ENCODE data around the gene CD34.
A peak's percentile ranks its signal among the peaks of the same experiment; 100 is the strongest.

Gene CD34

GRCh38 chr1:207844371-207844770 is 66.6 kb downstream of the CD34 start:
- TF ChIP-seq, protein P1, sequence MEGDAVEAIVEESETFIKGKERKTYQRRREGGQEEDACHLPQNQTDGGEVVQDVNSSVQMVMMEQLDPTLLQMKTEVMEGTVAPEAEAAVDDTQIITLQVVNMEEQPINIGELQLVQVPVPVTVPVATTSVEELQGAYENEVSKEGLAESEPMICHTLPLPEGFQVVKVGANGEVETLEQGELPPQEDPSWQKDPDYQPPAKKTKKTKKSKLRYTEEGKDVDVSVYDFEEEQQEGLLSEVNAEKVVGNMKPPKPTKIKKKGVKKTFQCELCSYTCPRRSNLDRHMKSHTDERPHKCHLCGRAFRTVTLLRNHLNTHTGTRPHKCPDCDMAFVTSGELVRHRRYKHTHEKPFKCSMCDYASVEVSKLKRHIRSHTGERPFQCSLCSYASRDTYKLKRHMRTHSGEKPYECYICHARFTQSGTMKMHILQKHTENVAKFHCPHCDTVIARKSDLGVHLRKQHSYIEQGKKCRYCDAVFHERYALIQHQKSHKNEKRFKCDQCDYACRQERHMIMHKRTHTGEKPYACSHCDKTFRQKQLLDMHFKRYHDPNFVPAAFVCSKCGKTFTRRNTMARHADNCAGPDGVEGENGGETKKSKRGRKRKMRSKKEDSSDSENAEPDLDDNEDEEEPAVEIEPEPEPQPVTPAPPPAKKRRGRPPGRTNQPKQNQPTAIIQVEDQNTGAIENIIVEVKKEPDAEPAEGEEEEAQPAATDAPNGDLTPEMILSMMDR (IDR thresholded peaks at IDR 0.05; ENCODE audit: control insufficient read depth, extremely low read depth, insufficient read depth): no peak
- DNase-seq (ENCODE audit: low read depth): no peak
- H3K4me3 ChIP-seq (ENCODE audit: low read depth, low read length): no peak overlapping the region

- no peak for DNase-seq (ENCODE audit: low read depth)
- no peak overlapping the region for H3K4me3 ChIP-seq (ENCODE audit: low read depth, low read length)
- TF ChIP-seq, protein P1 (IDR thresholded peaks at IDR 0.05; ENCODE audit: control insufficient read depth, extremely low read depth, insufficient read depth): no peak
Measured at GRCh38 chr1:207842506-207842905, 68.4 kb downstream of the CD34 start.

- no peak for DNase-seq (ENCODE audit: low read depth)
- 0 out of 2 replicates have a peak overlapping the region, but pooled peaks have one; percentile 10 for H3K4me3 ChIP-seq (ENCODE audit: low read depth, low read length)
- TF ChIP-seq, protein P1 (IDR thresholded peaks at IDR 0.05; ENCODE audit: control insufficient read depth, extremely low read depth, insufficient read depth): no peak
Measured at GRCh38 chr1:207841901-207842300, 69.0 kb downstream of the CD34 start.

DNA sequence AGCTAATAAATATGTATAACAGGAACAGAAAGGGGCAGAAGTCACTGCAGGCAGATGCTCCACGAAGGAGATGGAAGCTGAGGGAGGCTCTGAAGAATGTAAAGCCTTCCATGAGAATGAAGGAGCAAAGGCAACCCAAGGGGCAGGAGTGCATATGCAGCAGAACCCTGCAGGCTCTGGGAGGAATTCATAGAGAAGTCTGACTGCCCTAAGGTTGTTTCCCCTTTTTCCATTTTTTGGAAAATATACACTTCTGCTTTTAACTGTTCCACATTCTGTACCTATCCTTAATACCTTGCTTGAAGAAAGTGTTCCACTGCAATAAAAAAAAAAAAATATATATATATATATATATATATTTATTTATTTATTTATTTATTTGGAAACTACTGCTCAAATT is 69.6 kb downstream of the CD34 start:
- H3K4me3 ChIP-seq (ENCODE audit: low read depth, low read length): no peak overlapping the region
- DNase-seq (ENCODE audit: low read depth): no peak
- TF ChIP-seq, protein P1 (IDR thresholded peaks at IDR 0.05; ENCODE audit: control insufficient read depth, extremely low read depth, insufficient read depth): no peak

DNA sequence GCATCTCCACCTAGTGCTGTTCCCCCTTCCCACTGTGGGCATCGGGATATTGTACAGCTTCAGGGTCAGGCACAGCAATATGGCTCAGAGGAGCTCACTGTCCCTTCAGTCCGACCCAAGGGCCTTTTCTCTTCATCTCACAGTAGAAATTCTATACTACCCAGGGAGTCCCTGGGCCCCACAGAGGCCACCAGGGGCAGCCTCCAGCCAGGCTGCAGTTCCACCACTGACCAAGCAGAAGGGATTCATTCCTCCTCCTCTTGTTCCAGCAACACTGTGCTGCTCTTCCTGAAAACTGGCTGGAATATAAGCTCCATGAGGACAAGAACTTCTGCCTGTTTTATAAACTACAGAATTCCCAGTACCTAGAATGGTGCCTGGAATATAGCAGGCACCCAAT is 70.5 kb downstream of the CD34 start:
- no peak for DNase-seq (ENCODE audit: low read depth)
- no peak overlapping the region for H3K4me3 ChIP-seq (ENCODE audit: low read depth, low read length)
- TF ChIP-seq, protein P1 (IDR thresholded peaks at IDR 0.05; ENCODE audit: control insufficient read depth, extremely low read depth, insufficient read depth): no peak

- TF ChIP-seq, protein P1 (IDR thresholded peaks at IDR 0.05; ENCODE audit: control insufficient read depth, extremely low read depth, insufficient read depth): no peak
- DNase-seq (ENCODE audit: low read depth): no peak
- H3K4me3 ChIP-seq (ENCODE audit: low read depth, low read length): no peak overlapping the region
Measured at GRCh38 chr1:207839083-207839413, 71.9 kb downstream of the CD34 start.

All from LNCaP clone FGC (cell line).